Hypothalamus (tissue), 51 donors: ENCODE measurements around the gene MRPL24.

Experiments used
- DNase-seq, 51 donors: peaks; one replicate each; lab custom pipeline; 2025; lab: John Stamatoyannopoulos, UW

The MRPL24 gene

GRCh38 chr1:156694690-156694962 lies 46.3 kb downstream of the MRPL24 start:
- no peak for DNase-seq

- no peak for DNase-seq
Measured at GRCh38 chr1:156693848-156694689, 46.8 kb downstream of the MRPL24 start.

DNA sequence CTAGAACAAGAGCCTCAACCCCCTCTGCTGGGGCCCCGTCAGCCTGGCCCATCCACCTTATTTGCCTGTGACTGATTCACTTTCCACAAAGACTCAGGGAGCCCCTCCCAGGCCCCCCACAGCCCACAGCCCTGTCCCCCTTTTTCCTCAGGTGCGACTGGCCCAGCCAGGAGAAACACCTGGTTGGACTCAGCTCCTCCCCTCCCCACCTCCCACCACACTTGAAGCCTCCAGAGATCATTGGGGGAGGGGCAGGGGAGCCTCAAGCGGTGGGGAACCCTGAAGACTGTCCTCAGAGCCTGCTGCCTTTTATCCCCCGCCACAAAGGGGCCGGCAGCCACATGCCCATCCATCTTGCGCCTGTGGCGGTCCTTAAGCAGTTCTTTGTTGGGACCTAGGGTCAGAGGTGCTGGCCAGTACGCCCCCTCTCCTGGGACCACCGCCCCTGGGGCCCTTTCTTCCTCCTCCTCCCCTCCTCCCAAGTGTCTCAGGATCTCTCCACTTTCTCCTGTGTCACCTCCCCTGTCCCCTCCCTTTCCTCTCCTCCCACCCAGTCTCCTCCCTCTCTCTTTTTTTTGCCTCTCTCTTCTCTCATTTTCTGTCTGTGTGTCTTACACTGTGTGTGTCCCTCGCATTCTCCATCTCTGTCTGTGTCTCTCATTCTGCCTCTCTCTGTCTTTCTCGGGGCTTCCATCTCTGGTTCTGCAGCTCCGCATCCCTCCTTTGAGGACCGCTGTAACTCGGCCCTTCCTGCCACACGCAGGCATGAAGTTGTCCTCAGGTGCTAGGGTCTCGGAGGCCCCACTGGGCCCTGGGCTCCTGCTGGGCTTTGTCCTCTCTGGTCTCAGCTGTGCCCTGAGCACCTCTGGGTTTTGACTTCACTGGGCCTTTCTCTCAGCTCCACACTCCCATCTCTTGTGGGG lies 47.7 kb downstream of the MRPL24 start:
- DNase-seq = no peak

DNA sequence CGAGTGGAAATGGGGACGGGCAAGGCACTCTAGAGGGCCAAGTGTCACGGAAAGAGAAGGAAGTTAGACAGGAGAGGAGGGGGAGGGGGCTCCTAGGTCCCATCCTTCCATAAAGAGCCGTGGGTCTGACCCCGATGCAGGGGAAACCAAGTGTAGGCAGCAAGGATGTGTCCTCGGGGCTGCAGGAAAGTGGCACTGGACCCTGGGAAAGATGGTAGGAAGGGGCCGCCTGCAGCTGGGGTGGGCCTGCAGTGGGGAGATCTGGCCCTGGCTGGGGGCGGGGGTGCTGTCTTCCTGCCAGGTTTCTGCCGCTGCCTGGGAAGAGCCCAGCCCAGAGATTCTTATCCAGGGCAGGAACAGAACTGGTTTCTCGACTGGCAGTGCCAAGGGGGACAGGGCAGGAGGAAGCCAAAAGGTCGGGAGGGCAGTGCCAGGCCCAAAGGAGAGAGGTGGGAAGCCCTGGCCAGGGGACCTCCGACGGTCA lies 48.4 kb downstream of the MRPL24 start:
- DNase-seq = no peak

GRCh38 chr1:156691665-156692440 lies 49.0 kb downstream of the MRPL24 start:
- DNase-seq = no peak

GRCh38 chr1:156691191-156691590 lies 49.7 kb downstream of the MRPL24 start:
- no peak for DNase-seq

- no peak for DNase-seq
Measured at GRCh38 chr1:156690675-156691036, 50.2 kb downstream of the MRPL24 start.

- no peak for DNase-seq
Measured at GRCh38 chr1:156689953-156690674, 50.8 kb downstream of the MRPL24 start.

- peak in 40 of 51 donors; percentile 18 to 79 (median 48) for DNase-seq
Measured at GRCh38 chr1:156689035-156689952, 51.6 kb downstream of the MRPL24 start.
